Vagina (tissue), 2 donors: ENCODE measurements around the gene EML2.

ENCODE experiments used
- CTCF ChIP-seq, 3 experiments: fragments of 450-650 bp in 2 of 3; fragments of 200-600 bp in 1 of 3; sonication (generic) in 1 of 3; IDR thresholded peaks; one replicate each; pipeline ENCODE4 v1.5.1; 2017 to 2019; ENCODE audit warnings: antibody characterized with exemption in 3 of 3, mild to moderate bottlenecking in 2 of 3, moderate library complexity in 2 of 3
- POLR2A ChIP-seq, 2 donors: fragments of 450-650 bp; IDR thresholded peaks; one replicate each; pipeline ENCODE4 v1.6.1; 2017; ENCODE audit warnings: antibody characterized with exemption in 2 of 2, mild to moderate bottlenecking in 2 of 2, moderate library complexity in 2 of 2

- TF ChIP-seq CTCF (IDR thresholded peaks at IDR 0.05), result no peak
- no peak for TF ChIP-seq POLR2A (IDR thresholded peaks at IDR 0.05)
Measured at GRCh38 chr19:45592366-45592765, 46.8 kb downstream of the EML2 start.
